AG09319 (cell line): ENCODE measurements around the gene TRAP1.

Experiments used
- DNase-seq: peaks from one replicate; pipeline ENCODE4 v3.0.0-alpha.2; 2010; ENCODE audit warnings: low read depth; ENCODE audit errors: extremely low read depth
- CTCF ChIP-seq: IDR thresholded peaks from 2 replicates; pipeline ENCODE4 v1.5.1; 2011; ENCODE audit warnings: low read depth, mild to moderate bottlenecking, inconsistent platforms, low read length, moderate library complexity

The TRAP1 gene

GRCh38 chr16:3695610-3696369 is 21.5 kb downstream of the TRAP1 start:
- TF ChIP-seq CTCF: no peak
- DNase-seq: no peak

DNA sequence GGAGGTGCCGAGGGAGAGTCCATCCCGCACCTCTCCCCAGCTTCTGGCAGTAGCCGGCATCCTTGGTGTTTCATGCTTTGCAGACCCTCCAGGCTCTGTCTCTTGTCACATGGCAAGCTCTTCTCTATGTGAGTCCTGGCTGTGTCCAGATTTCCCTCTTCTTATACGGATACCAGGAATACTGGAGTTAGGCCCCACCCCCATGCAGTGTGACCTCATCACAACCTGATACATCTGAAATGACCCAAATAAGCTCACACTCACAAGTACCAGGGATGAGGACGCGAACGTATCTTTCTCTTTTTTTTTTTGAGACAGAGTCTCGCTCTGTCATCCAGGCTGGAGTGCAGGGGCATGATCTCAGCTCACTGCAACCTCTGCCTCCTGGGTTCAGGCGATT is 23.3 kb downstream of the TRAP1 start:
- no peak for DNase-seq
- no peak for TF ChIP-seq CTCF

DNA sequence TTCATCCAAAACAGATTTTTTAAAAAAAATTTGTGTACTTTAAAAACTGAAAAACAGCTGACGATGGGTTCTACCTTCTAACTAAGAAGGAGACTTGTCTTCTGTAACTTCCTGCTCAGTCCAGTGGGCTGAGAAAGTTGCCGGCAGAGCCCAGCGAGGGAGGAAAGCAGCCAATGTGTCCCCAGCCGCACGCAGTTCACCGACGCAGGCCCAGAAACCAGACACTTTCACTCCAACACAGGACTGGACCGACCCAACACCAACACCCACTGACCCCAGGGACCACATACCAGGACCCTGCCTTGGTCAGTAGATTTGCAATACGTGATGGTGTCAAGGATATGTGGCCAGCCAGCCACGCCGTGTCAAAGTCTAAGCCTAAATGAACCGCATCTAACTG is 25.6 kb downstream of the TRAP1 start:
- TF ChIP-seq CTCF: no peak
- DNase-seq: no peak

- DNase-seq: no peak
- no peak for TF ChIP-seq CTCF
These were observed 26.2 kb downstream of the TRAP1 start for GRCh38 chr16:3690980-3691720.

GRCh38 chr16:3690470-3690928 is 26.8 kb downstream of the TRAP1 start:
- TF ChIP-seq CTCF: peak; percentile 92
- DNase-seq: peak; percentile 91

- no peak for TF ChIP-seq CTCF
- no peak for DNase-seq
These were observed 27.6 kb downstream of the TRAP1 start for GRCh38 chr16:3689731-3690130.

- TF ChIP-seq CTCF: no peak
- no peak for DNase-seq
These were observed 29.5 kb downstream of the TRAP1 start for GRCh38 chr16:3687792-3688191.
